ENCODE results near the gene EN2.

DNA sequence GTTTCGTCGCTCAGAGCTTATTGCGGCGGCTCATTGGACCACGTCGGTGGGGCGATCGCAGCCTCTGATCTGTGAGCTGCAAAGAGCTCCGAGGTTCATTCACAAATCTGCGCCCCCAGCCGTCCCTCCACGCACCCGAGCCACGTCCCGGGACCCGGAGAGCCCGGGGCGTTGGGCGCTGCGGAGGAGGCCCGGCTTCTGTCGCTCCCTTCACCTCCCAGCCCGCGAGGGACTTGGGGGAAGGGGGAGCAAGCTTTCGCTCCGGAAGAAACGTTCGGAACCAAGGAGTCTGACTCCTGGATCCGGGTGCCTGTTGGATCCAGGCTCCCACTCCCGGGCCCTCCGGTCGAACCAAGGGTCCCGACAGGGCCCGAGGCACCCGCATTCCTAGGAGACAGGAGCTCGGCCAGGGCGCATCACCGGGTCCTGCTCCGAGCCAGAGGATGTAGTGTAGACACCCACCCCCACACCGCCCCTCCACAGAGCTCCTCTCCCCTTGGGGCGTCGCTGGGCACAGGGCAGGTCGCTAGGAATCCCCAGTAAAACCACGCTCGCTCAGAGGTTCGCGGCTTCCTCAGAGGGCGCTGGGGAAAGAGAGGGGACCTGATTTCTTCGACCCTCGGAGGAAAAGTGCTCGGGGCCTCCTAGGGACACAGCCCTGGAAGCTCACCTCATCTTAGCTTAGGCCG lies 7.9 kb upstream of the EN2 start:
- TF ChIP-seq, protein P1, sequence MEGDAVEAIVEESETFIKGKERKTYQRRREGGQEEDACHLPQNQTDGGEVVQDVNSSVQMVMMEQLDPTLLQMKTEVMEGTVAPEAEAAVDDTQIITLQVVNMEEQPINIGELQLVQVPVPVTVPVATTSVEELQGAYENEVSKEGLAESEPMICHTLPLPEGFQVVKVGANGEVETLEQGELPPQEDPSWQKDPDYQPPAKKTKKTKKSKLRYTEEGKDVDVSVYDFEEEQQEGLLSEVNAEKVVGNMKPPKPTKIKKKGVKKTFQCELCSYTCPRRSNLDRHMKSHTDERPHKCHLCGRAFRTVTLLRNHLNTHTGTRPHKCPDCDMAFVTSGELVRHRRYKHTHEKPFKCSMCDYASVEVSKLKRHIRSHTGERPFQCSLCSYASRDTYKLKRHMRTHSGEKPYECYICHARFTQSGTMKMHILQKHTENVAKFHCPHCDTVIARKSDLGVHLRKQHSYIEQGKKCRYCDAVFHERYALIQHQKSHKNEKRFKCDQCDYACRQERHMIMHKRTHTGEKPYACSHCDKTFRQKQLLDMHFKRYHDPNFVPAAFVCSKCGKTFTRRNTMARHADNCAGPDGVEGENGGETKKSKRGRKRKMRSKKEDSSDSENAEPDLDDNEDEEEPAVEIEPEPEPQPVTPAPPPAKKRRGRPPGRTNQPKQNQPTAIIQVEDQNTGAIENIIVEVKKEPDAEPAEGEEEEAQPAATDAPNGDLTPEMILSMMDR (conservative IDR thresholded peaks at IDR 0.05), result no peak
- no peak for TF ChIP-seq EZH2 (IDR thresholded peaks at IDR 0.05; ENCODE audit: low read depth)
